Testis (tissue), 3 donors: ENCODE measurements around the gene EIF2D. TPM values are rescaled to one million over a fixed set of nuclear protein-coding genes. Genes with fewer than 3 reads are reported as not detected.

Source experiments
- DNase-seq: peaks from one replicate; pipeline ENCODE4 v3.0.0-alpha.2; 2019
- H3K27ac ChIP-seq, 2 donors: fragments of 200-600 bp; sonication (generic); one replicate each; pipeline ENCODE4 v1.5.1; 2019
- H3K27me3 ChIP-seq: fragments of 200-600 bp; sonication (generic); one replicate; pipeline ENCODE4 v1.5.1; 2019
- H3K36me3 ChIP-seq: fragments of 200-600 bp; sonication (generic); one replicate; pipeline ENCODE4 v1.5.1; 2017; ENCODE audit warnings: low read depth; ENCODE audit errors: missing control alignments
- H3K4me1 ChIP-seq: fragments of 200-600 bp; sonication (generic); one replicate; pipeline ENCODE4 v1.5.1; 2019
- H3K4me3 ChIP-seq, 2 donors: fragments of 200-600 bp; sonication (generic); one replicate each; pipeline ENCODE4 v1.5.1; 2017 to 2019
- H3K9me3 ChIP-seq: fragments of 200-600 bp; sonication (generic); one replicate; pipeline ENCODE4 v1.5.1; 2017
- POLR2A ChIP-seq: fragments of 450-650 bp; IDR thresholded peaks from one replicate; pipeline ENCODE4 v1.6.1; 2017; ENCODE audit warnings: antibody characterized with exemption, mild to moderate bottlenecking, moderate library complexity
- WGBS, 2 donors: methylation state at CpG; one replicate each; pipeline ENCODE4 v1.1.5; 2018; 5-methylcytosine and 5-hydroxymethylcytosine counted together
- intact Hi-C: fragments of 100-400 bp; cut with DNase I; formaldehyde crosslinking; loops from one replicate; pipeline ENCODE4 v1.15.1; 2023; ENCODE audit warnings: low total_unique reads
- polyA plus RNA-seq: library from polyadenylated mRNA; stranded (reverse); fragments of 350-450 nt; fragmentation: Illumina TruSeq; extraction: RNeasy Lipid Tissue Mini Kit (QIAGEN cat#74804); gene quantifications from one replicate; pipeline ENCODE4 v1.2.3, GENCODE V29; 2014; ENCODE audit warnings: low read depth, low replicate concordance; ENCODE audit not compliant: insufficient read depth
- total RNA-seq, 2 donors: library from RNA; depleted of rRNA; stranded (reverse); fragments of >200 nt; gene quantifications; one replicate each; pipeline ENCODE4 v1.2.3, GENCODE V29; 2016
- TF ChIP-seq, protein P1 (sequence below), 3 experiments: fragments of 450-650 bp in 2 of 3; fragments of 200-600 bp in 1 of 3; sonication (generic) in 1 of 3; IDR thresholded peaks; one replicate each; pipeline ENCODE4 v1.5.1; 2016 to 2019; ENCODE audit warnings: antibody characterized with exemption in 3 of 3, mild to moderate bottlenecking in 2 of 3, moderate library complexity in 1 of 3

Gene EIF2D
- total and polyA plus RNA-seq, 3 donors from 2014 or later, result 54.8 to 65.3 (median 59.4) TPM

DNA sequence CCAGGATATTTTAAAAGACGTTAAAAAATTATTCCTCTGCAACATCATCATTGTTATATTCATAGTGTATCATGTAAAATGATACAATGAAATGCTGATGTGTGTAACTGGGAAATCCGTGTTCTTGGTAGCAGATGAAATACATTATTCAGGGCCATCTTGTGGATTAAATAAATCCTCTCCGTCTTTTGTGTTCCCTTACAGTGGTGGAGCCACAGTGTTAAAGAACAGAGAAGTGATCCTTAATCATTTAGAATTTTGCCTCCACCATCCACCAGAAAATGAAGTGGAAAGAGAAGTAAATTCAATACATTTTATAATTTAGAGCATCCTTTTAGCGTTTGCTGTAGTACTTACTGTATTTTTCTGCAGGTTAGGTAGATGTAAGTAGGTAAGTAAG is 24.4 kb upstream of the EIF2D start:
- H3K4me3 ChIP-seq, result no peak overlapping the region
- WGBS, 2 donors, result 27 to 32% methylated on average over 4 of the region's 4 CpGs
- no peak overlapping the region for H3K27ac ChIP-seq
- DNase-seq, result no peak
- TF ChIP-seq, protein P1, sequence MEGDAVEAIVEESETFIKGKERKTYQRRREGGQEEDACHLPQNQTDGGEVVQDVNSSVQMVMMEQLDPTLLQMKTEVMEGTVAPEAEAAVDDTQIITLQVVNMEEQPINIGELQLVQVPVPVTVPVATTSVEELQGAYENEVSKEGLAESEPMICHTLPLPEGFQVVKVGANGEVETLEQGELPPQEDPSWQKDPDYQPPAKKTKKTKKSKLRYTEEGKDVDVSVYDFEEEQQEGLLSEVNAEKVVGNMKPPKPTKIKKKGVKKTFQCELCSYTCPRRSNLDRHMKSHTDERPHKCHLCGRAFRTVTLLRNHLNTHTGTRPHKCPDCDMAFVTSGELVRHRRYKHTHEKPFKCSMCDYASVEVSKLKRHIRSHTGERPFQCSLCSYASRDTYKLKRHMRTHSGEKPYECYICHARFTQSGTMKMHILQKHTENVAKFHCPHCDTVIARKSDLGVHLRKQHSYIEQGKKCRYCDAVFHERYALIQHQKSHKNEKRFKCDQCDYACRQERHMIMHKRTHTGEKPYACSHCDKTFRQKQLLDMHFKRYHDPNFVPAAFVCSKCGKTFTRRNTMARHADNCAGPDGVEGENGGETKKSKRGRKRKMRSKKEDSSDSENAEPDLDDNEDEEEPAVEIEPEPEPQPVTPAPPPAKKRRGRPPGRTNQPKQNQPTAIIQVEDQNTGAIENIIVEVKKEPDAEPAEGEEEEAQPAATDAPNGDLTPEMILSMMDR (IDR thresholded peaks at IDR 0.05), result no peak
- TF ChIP-seq POLR2A, result no peak
- H3K36me3 ChIP-seq, result no peaks in the 10 kb centered on the region
- intact Hi-C loops, result loop anchor here (10.0 kb wide), 1 partner anchor 278 kb away; no protein-coding TSS in a partner anchor
- H3K4me1 ChIP-seq, result peaks cover 7% of the 10 kb centered on the region
- no peaks in the 10 kb centered on the region for H3K9me3 ChIP-seq
- no peaks in the 10 kb centered on the region for H3K27me3 ChIP-seq

DNA sequence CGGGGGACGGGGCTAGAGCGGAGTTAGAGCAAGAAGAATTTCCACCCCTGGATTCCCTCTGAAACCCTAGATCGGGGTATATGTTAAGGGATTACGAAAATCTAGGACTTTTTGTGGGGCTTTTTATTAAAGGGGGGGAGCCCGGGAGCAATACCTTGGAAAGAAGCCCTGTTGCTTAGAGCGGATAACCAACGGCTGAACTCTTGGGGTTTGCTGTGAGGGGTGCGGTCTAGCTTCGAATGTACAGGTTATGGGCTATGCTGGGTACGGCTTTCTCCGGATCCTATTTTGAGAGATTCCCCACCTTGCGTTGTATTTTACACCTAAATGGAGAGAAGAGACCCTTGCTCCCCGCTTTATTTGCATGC is 23.7 kb upstream of the EIF2D start:
- no peaks in the 10 kb centered on the region for H3K9me3 ChIP-seq
- DNase-seq, result no peak
- TF ChIP-seq, protein P1 (IDR thresholded peaks at IDR 0.05), result no peak
- no peak for TF ChIP-seq POLR2A
- peaks cover 7% of the 10 kb centered on the region for H3K4me1 ChIP-seq
- intact Hi-C loops, result loop anchor here (10.0 kb wide), 1 partner anchor 279 kb away; no protein-coding TSS in a partner anchor
- peak overlapping the region; percentile 23 to 71 for H3K27ac ChIP-seq
- H3K4me3 ChIP-seq, result peak overlapping the region; percentile 66 to 77
- 3 to 9% methylated on average over 14 of the region's 14 CpGs for WGBS, 2 donors
- H3K27me3 ChIP-seq, result no peaks in the 10 kb centered on the region
- no peaks in the 10 kb centered on the region for H3K36me3 ChIP-seq

DNA sequence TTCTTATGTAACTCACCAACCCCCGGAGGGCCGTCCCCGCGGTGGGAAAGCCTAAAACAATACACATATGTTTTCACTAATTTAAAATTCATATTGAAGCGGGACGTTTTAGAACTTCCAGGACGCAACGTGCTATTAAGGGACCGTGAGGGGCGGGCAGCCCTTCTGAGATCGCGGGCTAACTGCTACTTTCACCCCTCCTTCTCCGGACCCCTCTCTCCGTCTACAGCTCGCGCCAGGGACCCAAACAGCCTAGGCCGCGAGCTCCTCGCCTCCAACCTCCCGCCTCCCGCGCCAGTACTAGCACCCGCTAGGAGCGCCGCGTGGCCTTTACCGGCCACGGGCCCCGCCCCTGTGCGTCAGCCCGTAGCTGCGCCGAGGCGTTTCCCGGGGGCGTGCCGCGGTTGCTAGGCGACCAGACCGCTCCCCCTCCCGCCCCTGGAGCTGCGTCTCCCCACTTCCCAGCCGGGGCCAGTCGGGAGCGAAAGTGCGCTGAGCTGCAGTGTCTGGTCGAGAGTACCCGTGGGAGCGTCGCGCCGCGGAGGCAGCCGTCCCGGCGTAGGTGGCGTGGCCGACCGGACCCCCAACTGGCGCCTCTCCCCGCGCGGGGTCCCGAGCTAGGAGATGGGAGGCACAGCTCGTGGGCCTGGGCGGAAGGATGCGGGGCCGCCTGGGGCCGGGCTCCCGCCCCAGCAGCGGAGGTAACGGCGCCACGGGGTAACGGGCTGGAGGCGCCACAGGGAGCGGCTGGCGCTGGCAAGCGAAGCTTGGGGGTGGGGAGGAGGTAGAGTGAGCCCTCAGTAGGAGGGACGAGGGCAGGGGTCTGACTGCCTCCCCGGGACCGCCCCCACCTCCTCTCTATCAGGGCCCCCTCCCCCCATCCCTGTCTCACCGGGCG is 23.1 kb upstream of the EIF2D start, which contains the start of gene DYRK3:
Gene DYRK3, plus strand, starts transcription at position 457 of the 898 bp plus-strand sequence. Its CDS starts 168 bp downstream, at position 625.
- Histone ChIP-seq H3K4me1 (peaks cover 7% of the 10 kb centered on the region), H3K27ac (peak within 1 kb of the TSS; percentile 36 to 71), H3K27me3 (no peaks in the 10 kb centered on the region), H3K9me3 (no peaks in the 10 kb centered on the region), H3K4me3 (peak within 1 kb of the TSS; percentile 66 to 77), H3K36me3 (no peaks in the 10 kb centered on the region)
- DNase-seq, result peak; percentile 95
- intact Hi-C loops, result loop anchor here (10.0 kb wide), 1 partner anchor 279 kb away; no protein-coding TSS in a partner anchor
- TF ChIP-seq, protein P1 (IDR thresholded peaks at IDR 0.05), result peak in 1 of 3 experiments; percentile 25
- TF ChIP-seq POLR2A, result peak; percentile 48
- WGBS, 2 donors, result 1% methylated on average over 23 to 61 of the region's 84 CpGs

DNA sequence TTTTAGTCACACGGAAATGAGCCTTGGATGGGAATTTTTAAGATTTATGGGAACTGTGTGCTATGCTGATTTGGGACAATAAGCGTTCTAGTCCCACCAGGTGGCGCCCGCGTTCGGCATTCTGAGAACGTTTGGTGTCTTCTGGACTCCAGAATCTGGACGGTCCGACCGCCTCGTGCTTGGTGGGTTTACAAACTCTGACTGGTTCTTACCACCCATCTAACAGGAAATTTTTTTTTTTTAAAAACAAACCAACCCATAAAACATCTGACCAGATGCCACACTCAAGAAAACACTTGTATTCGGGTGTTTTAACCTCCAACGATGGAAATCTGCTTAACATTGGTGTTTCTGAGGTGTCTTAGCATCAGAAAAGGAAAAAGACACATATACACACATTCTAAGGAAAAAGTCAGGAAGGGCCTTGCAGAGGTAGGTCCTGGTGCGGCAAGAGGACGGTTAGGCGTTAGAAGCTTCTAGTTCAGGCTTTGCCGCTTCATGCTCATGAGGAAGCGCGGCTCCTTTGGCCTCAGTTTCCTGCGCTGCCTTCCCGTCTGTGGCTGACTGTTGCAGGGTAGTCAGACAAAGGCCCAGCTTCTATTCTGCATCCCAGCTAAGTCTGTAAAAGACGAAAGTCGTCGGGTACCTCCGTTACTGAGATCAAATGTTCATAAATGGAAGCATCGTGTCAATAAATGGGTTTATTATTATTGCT is 22.3 kb upstream of the EIF2D start:
- no peaks in the 10 kb centered on the region for H3K9me3 ChIP-seq
- H3K36me3 ChIP-seq, result no peaks in the 10 kb centered on the region
- H3K27me3 ChIP-seq, result no peaks in the 10 kb centered on the region
- intact Hi-C loops, result loop anchor here (10.0 kb wide), 1 partner anchor 280 kb away; no protein-coding TSS in a partner anchor
- peak overlapping the region; percentile 66 to 77 for H3K4me3 ChIP-seq
- peak; percentile 97 for DNase-seq
- WGBS, 2 donors, result 5 to 7% methylated on average over 26 of the region's 26 CpGs
- H3K27ac ChIP-seq, result peak overlapping the region; percentile 36 to 71
- H3K4me1 ChIP-seq, result peaks cover 7% of the 10 kb centered on the region
- TF ChIP-seq, protein P1 (IDR thresholded peaks at IDR 0.05), result peak; percentile 79 to 87 (median 80)
- no peak for TF ChIP-seq POLR2A
